ENCODE data around the gene MS4A6A.

The MS4A6A gene

DNA sequence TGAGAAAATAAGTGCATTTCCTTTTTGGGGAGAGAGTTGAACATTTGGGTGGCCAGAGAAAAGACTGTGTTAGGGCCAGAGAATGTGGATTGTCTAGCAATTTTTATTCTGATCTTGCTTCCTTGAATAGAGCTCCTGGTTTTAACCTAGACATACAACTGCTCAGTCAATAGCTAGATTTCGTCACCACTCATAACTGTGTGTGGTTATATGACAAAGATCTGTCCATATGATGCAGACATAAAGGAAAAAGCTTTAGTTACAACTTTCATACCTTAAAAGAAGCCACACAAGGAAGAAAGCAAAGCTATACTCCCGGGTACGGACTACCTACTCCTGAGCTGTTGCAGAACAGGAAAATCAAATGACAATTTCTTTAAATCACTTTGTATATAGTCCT, 37.2 kb downstream of the MS4A6A start:
- TF ChIP-seq CREB1 (IDR thresholded peaks at IDR 0.05; ENCODE audit: low read depth): no peak
- TF ChIP-seq YY1 (IDR thresholded peaks at IDR 0.05; ENCODE audit: low read depth): no peak
- TF ChIP-seq, protein P1, sequence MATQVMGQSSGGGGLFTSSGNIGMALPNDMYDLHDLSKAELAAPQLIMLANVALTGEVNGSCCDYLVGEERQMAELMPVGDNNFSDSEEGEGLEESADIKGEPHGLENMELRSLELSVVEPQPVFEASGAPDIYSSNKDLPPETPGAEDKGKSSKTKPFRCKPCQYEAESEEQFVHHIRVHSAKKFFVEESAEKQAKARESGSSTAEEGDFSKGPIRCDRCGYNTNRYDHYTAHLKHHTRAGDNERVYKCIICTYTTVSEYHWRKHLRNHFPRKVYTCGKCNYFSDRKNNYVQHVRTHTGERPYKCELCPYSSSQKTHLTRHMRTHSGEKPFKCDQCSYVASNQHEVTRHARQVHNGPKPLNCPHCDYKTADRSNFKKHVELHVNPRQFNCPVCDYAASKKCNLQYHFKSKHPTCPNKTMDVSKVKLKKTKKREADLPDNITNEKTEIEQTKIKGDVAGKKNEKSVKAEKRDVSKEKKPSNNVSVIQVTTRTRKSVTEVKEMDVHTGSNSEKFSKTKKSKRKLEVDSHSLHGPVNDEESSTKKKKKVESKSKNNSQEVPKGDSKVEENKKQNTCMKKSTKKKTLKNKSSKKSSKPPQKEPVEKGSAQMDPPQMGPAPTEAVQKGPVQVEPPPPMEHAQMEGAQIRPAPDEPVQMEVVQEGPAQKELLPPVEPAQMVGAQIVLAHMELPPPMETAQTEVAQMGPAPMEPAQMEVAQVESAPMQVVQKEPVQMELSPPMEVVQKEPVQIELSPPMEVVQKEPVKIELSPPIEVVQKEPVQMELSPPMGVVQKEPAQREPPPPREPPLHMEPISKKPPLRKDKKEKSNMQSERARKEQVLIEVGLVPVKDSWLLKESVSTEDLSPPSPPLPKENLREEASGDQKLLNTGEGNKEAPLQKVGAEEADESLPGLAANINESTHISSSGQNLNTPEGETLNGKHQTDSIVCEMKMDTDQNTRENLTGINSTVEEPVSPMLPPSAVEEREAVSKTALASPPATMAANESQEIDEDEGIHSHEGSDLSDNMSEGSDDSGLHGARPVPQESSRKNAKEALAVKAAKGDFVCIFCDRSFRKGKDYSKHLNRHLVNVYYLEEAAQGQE (IDR thresholded peaks at IDR 0.05; ENCODE audit: low read depth): no peak

DNA sequence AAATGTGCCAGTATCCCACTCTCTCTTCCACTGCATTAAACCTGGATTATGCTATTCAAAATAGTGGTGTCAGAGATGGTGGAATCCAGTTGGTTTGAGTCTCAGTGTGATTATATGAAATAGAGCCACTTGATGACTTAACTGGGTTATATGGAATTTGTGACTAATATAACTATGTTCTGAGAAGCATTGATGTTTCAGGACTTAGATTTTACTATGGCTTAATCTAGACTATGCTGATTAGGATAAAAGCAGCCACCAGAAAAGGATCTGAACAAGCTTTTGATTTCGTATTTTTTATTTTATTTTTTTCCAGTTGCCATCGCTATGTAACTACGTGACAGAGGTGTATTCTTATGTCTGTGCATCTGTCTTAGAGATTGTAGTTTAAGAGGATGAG, 39.1 kb downstream of the MS4A6A start:
- no peak for TF ChIP-seq TEAD4 (IDR thresholded peaks at IDR 0.05)
- no peak for TF ChIP-seq YY1 (IDR thresholded peaks at IDR 0.05; ENCODE audit: low read depth)
- TF ChIP-seq ZBTB7A (IDR thresholded peaks at IDR 0.05; ENCODE audit: low read depth): no peak
- TF ChIP-seq NFIC (IDR thresholded peaks at IDR 0.05): no peak
- no peak for TF ChIP-seq CEBPB (IDR thresholded peaks at IDR 0.05)
- TF ChIP-seq, protein P2, sequence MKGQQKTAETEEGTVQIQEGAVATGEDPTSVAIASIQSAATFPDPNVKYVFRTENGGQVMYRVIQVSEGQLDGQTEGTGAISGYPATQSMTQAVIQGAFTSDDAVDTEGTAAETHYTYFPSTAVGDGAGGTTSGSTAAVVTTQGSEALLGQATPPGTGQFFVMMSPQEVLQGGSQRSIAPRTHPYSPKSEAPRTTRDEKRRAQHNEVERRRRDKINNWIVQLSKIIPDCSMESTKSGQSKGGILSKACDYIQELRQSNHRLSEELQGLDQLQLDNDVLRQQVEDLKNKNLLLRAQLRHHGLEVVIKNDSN (IDR thresholded peaks at IDR 0.05): no peak
- no peak for TF ChIP-seq FOXM1 (IDR thresholded peaks at IDR 0.05; ENCODE audit: borderline replicate concordance, low read depth)
- TF ChIP-seq, protein P1 (IDR thresholded peaks at IDR 0.05; ENCODE audit: low read depth): no peak
- TF ChIP-seq, protein P3, sequence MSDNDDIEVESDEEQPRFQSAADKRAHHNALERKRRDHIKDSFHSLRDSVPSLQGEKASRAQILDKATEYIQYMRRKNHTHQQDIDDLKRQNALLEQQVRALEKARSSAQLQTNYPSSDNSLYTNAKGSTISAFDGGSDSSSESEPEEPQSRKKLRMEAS (IDR thresholded peaks at IDR 0.05): no peak
- TF ChIP-seq EP300 (IDR thresholded peaks at IDR 0.05; ENCODE audit: borderline replicate concordance): no peak
- TF ChIP-seq CREB1 (IDR thresholded peaks at IDR 0.05; ENCODE audit: low read depth): no peak
- TF ChIP-seq EGR1 (IDR thresholded peaks at IDR 0.05): no peak
- TF ChIP-seq RAD21 (IDR thresholded peaks at IDR 0.05; ENCODE audit: low read depth): no peak
- no peak for TF ChIP-seq TAF1 (IDR thresholded peaks at IDR 0.05; ENCODE audit: low read depth)
- no peak for TF ChIP-seq TCF12 (IDR thresholded peaks at IDR 0.05; ENCODE audit: low read depth)

DNA sequence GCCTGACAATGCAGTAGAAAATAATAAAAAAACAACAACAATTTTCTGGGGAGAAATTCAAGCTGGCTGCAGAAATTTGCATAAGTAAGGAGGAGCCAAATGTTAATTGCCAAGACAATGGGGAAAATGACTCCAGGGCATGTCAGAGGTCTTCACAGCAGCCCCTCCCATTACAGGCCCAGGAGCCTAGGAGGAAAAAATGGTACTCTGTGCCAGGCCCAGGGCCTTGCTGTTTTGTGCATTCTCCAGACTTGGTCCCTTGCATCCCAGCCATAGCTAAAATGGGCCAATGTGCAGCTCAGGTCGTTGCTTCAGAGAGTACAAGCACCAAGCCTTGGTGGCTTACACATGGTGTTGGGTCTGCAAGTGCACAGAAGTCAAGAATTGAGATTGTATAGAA, 49.0 kb downstream of the MS4A6A start:
- TF ChIP-seq ZBTB7A (IDR thresholded peaks at IDR 0.05; ENCODE audit: low read depth) (no peak), NFIC (IDR thresholded peaks at IDR 0.05) (no peak), FOXM1 (IDR thresholded peaks at IDR 0.05; ENCODE audit: borderline replicate concordance, low read depth) (no peak), TEAD4 (IDR thresholded peaks at IDR 0.05) (no peak), YY1 (IDR thresholded peaks at IDR 0.05; ENCODE audit: low read depth) (no peak), CEBPB (IDR thresholded peaks at IDR 0.05) (no peak), EP300 (IDR thresholded peaks at IDR 0.05; ENCODE audit: borderline replicate concordance) (no peak), RAD21 (IDR thresholded peaks at IDR 0.05; ENCODE audit: low read depth) (no peak), CREB1 (IDR thresholded peaks at IDR 0.05; ENCODE audit: low read depth) (no peak), TCF12 (IDR thresholded peaks at IDR 0.05; ENCODE audit: low read depth) (no peak), TAF1 (IDR thresholded peaks at IDR 0.05; ENCODE audit: low read depth) (no peak), EGR1 (IDR thresholded peaks at IDR 0.05) (no peak)
- TF ChIP-seq, protein P2 (IDR thresholded peaks at IDR 0.05): no peak
- TF ChIP-seq, protein P1 (IDR thresholded peaks at IDR 0.05; ENCODE audit: low read depth): no peak
- TF ChIP-seq, protein P3 (IDR thresholded peaks at IDR 0.05): no peak

DNA sequence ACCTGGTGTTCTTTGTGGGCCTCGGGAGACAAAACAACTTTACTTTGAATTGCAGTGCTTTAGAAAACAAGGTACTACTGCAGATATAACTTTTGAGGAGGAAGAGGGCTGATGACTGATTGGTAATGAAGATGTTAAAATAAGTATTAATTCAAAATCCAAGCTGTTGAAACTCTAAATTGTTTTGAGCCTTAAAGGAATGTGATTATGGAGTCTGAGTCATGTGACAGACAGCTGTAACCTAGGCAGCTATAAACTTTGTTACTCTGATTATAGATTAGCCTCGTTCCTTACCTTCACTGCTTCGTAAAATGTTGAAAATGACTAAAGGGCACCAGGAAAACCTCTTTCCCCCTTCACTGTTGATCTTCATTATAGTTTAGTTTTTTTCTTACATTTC, 51.0 kb downstream of the MS4A6A start:
- TF ChIP-seq TCF12 (IDR thresholded peaks at IDR 0.05; ENCODE audit: low read depth) (no peak), TAF1 (IDR thresholded peaks at IDR 0.05; ENCODE audit: low read depth) (no peak), EP300 (IDR thresholded peaks at IDR 0.05; ENCODE audit: borderline replicate concordance) (no peak), CREB1 (IDR thresholded peaks at IDR 0.05; ENCODE audit: low read depth) (no peak), TEAD4 (IDR thresholded peaks at IDR 0.05) (no peak), CEBPB (IDR thresholded peaks at IDR 0.05) (no peak), YY1 (IDR thresholded peaks at IDR 0.05; ENCODE audit: low read depth) (no peak), RAD21 (IDR thresholded peaks at IDR 0.05; ENCODE audit: low read depth) (no peak), EGR1 (IDR thresholded peaks at IDR 0.05) (no peak), FOXM1 (IDR thresholded peaks at IDR 0.05; ENCODE audit: borderline replicate concordance, low read depth) (no peak), NFIC (IDR thresholded peaks at IDR 0.05) (no peak), ZBTB7A (IDR thresholded peaks at IDR 0.05; ENCODE audit: low read depth) (no peak)
- TF ChIP-seq, protein P1 (IDR thresholded peaks at IDR 0.05; ENCODE audit: low read depth): no peak
- TF ChIP-seq, protein P3 (IDR thresholded peaks at IDR 0.05): no peak
- TF ChIP-seq, protein P2 (IDR thresholded peaks at IDR 0.05): no peak

Data from Ishikawa (cell line).